GM19324 (cell line): ENCODE data around the gene VSTM2B.

Experiments
- ATAC-seq: cut with Tn5 transposase; IDR thresholded peaks from one replicate; pipeline ENCODE4 v1.9.1; 2021; ENCODE audit warnings: mild to moderate bottlenecking, moderate library complexity; ENCODE audit not compliant: unreplicated experiment, low FRiP score

The VSTM2B gene

GRCh38 chr19:29515233-29515619, 10.6 kb upstream of the VSTM2B start:
- no peak for ATAC-seq

GRCh38 chr19:29515706-29516357, 10.0 kb upstream of the VSTM2B start:
- ATAC-seq: no peak

GRCh38 chr19:29516358-29516725, 9.5 kb upstream of the VSTM2B start:
- no peak for ATAC-seq

- no peak for ATAC-seq
Observed at GRCh38 chr19:29516821-29517395, 8.9 kb upstream of the VSTM2B start.

- ATAC-seq: no peak
Observed at GRCh38 chr19:29517412-29517811, 8.4 kb upstream of the VSTM2B start.

- no peak for ATAC-seq
Observed at GRCh38 chr19:29517946-29518345, 7.8 kb upstream of the VSTM2B start.

- no peak for ATAC-seq
Observed at GRCh38 chr19:29519146-29519545, 6.6 kb upstream of the VSTM2B start.

- no peak for ATAC-seq
Observed at GRCh38 chr19:29519931-29520330, 5.9 kb upstream of the VSTM2B start.

GRCh38 chr19:29520390-29520789, 5.4 kb upstream of the VSTM2B start:
- ATAC-seq: no peak

GRCh38 chr19:29521291-29522075, 4.3 kb upstream of the VSTM2B start:
- no peak for ATAC-seq

GRCh38 chr19:29523568-29523967, 2.2 kb upstream of the VSTM2B start:
- no peak for ATAC-seq

- ATAC-seq: no peak
Observed at GRCh38 chr19:29524201-29524911, 1.4 kb upstream of the VSTM2B start.

- ATAC-seq: no peak
Observed at GRCh38 chr19:29524912-29525831, 622 bp upstream of the VSTM2B start.

- ATAC-seq: no peak
Observed at GRCh38 chr19:29526730-29527499, 1.1 kb downstream of the VSTM2B start.

GRCh38 chr19:29527500-29528328, 1.9 kb downstream of the VSTM2B start:
- ATAC-seq: no peak

- no peak for ATAC-seq
Observed at GRCh38 chr19:29528350-29528945, 2.7 kb downstream of the VSTM2B start.

GRCh38 chr19:29528946-29529645, 3.3 kb downstream of the VSTM2B start:
- ATAC-seq: no peak
